OCI-LY3 (cell line): ENCODE results near the gene FHOD3.

ENCODE experiments used
- EZH2phosphoT487 ChIP-seq: fragments of 200-600 bp; shearing (Covaris generic); IDR thresholded peaks from 2 replicates; pipeline ENCODE4 v1.6.1; 2018; ENCODE audit warnings: antibody characterized with exemption, mixed run types, low read depth
- TF ChIP-seq, protein P1 (sequence below): fragments of 200-600, 300-600 bp; sonication (generic); IDR thresholded peaks from 2 replicates; pipeline ENCODE4 v1.5.1; 2014; ENCODE audit warnings: antibody characterized with exemption, low read length, low read depth

DNA sequence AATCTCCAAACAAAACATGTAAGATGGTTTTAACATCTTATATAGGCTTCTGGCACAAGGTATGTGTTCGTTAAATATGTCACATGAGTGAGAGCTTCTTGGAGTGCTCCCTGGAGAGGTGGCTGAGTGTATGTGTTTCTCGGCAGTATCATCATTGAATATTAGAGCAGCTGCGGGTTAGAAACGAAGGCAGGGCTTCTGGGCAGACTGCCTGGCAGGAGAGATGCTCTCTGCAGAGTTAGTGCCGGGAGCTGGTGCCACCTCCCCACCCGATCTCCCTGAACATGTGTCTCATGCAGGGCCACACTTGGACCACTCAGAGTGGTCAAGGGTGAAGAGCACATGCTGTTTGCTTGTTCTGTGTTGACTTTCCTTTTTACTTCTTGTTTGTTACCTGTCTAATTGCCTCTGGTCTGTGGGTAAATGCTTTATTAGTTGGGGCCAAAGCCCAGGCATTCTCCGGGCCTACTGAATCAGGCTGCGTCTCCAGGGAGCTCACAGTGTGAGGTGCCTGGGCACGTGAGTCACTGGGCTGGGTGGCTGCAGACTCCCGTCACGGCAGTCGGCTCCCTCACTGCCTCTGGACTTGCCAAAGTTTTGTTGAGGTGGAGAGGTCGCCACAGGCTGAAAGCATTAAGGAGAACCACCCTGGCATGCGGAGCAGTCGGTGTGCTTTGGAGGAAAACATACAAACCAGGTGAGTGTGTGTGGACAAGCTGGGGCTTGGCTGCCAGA, 246.6 kb downstream of the FHOD3 start:
- TF ChIP-seq, protein P1, sequence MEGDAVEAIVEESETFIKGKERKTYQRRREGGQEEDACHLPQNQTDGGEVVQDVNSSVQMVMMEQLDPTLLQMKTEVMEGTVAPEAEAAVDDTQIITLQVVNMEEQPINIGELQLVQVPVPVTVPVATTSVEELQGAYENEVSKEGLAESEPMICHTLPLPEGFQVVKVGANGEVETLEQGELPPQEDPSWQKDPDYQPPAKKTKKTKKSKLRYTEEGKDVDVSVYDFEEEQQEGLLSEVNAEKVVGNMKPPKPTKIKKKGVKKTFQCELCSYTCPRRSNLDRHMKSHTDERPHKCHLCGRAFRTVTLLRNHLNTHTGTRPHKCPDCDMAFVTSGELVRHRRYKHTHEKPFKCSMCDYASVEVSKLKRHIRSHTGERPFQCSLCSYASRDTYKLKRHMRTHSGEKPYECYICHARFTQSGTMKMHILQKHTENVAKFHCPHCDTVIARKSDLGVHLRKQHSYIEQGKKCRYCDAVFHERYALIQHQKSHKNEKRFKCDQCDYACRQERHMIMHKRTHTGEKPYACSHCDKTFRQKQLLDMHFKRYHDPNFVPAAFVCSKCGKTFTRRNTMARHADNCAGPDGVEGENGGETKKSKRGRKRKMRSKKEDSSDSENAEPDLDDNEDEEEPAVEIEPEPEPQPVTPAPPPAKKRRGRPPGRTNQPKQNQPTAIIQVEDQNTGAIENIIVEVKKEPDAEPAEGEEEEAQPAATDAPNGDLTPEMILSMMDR = no peak
- no peak for TF ChIP-seq EZH2phosphoT487
